ENCODE results near the gene LAMP1. TPM values are rescaled to one million over a fixed set of nuclear protein-coding genes. Genes with fewer than 3 reads are reported as not detected.

The LAMP1 gene
- polyA plus RNA-seq, 1 of the 3 experiments (the other 2 are of a cell fraction): 261 TPM

DNA sequence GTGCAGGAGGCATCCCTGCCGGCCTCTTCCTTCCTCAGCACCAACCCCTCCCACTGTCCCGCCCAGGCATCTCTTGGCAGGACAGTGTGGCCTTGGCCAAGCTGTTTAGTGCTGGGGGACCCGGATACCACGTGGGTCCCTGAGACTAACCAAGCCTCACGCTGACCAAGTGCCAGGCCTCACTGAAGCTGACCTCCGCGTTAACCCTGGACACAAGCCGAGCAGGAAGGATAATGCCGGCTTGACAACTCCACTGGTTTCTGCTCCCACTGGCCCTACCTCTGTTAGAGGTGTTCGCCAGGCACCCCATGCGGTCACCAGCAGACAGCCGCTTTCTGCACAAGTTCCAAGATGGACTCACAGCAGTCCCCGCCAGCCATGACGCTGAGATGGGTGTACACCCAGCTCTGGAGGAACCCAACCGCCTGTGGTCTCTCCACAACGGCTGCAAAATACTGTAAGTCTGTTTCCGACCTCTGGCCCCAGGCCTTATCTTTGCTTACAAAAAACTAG, 54.5 kb downstream of the LAMP1 start:
- no peak overlapping the region for H3K4me3 ChIP-seq (ENCODE audit: low read depth in 2 of 2, low read length in 1 of 2)
- H2AFZ ChIP-seq (ENCODE audit: low read depth): no peak overlapping the region
- H3K4me1 ChIP-seq (ENCODE audit: control insufficient read depth in 1 of 2, insufficient read depth in 2 of 2, low read depth in 1 of 2, low read length in 1 of 2): no peaks in the 10 kb centered on the region
- H3K9me2 ChIP-seq: no peaks in the 10 kb centered on the region
- POLR2A ChIA-PET: no interaction called here
- no peaks in the 10 kb centered on the region for H3K27me3 ChIP-seq (ENCODE audit: insufficient read depth)
- no peaks in the 10 kb centered on the region for H3K79me2 ChIP-seq (ENCODE audit: insufficient read depth)
- CTCF ChIA-PET: no interaction called here
- no peaks in the 10 kb centered on the region for H3F3A ChIP-seq (replicated peaks; ENCODE audit: insufficient read depth)
- no peak overlapping the region for H3K9ac ChIP-seq
- no peak overlapping the region for H3K27ac ChIP-seq (ENCODE audit: low read depth in 2 of 2, low read length in 1 of 2)
- 84% methylated on average over 11 of the region's 17 CpGs for WGBS (ENCODE audit: low lambda C conversion rate)
- no peaks in the 10 kb centered on the region for H4K20me1 ChIP-seq (ENCODE audit: insufficient read depth)
- H3K9me3 ChIP-seq: no peaks in the 10 kb centered on the region
- TF ChIP-seq, protein P1, sequence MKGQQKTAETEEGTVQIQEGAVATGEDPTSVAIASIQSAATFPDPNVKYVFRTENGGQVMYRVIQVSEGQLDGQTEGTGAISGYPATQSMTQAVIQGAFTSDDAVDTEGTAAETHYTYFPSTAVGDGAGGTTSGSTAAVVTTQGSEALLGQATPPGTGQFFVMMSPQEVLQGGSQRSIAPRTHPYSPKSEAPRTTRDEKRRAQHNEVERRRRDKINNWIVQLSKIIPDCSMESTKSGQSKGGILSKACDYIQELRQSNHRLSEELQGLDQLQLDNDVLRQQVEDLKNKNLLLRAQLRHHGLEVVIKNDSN (IDR thresholded peaks at IDR 0.05; ENCODE audit: borderline replicate concordance, low read depth): no peak
- TF ChIP-seq PBX3 (IDR thresholded peaks at IDR 0.05): no peak
- no peak for TF ChIP-seq GABPA (IDR thresholded peaks at IDR 0.05; ENCODE audit: low read depth)
- TF ChIP-seq, protein P2, sequence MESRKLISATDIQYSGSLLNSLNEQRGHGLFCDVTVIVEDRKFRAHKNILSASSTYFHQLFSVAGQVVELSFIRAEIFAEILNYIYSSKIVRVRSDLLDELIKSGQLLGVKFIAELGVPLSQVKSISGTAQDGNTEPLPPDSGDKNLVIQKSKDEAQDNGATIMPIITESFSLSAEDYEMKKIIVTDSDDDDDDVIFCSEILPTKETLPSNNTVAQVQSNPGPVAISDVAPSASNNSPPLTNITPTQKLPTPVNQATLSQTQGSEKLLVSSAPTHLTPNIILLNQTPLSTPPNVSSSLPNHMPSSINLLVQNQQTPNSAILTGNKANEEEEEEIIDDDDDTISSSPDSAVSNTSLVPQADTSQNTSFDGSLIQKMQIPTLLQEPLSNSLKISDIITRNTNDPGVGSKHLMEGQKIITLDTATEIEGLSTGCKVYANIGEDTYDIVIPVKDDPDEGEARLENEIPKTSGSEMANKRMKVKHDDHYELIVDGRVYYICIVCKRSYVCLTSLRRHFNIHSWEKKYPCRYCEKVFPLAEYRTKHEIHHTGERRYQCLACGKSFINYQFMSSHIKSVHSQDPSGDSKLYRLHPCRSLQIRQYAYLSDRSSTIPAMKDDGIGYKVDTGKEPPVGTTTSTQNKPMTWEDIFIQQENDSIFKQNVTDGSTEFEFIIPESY (IDR thresholded peaks at IDR 0.05; ENCODE audit: borderline replicate concordance, low read depth): no peak
- TF ChIP-seq TCF12 (IDR thresholded peaks at IDR 0.05): no peak
- TF ChIP-seq SIN3A (IDR thresholded peaks at IDR 0.05; ENCODE audit: borderline replicate concordance, low read depth, low read length): no peak
- TF ChIP-seq USF2 (IDR thresholded peaks at IDR 0.05; ENCODE audit: borderline replicate concordance, low read depth, low read length): no peak
- TF ChIP-seq GATA2 (CRISPR knock-in tag; IDR thresholded peaks at IDR 0.05): no peak
- no peak for TF ChIP-seq EP300 (IDR thresholded peaks at IDR 0.05; ENCODE audit: borderline replicate concordance in 1 of 2, low read depth in 1 of 2, low read length in 1 of 2)
- no peak for TF ChIP-seq TAF1 (IDR thresholded peaks at IDR 0.05; ENCODE audit: borderline replicate concordance, low read depth, low read length)
- no peaks in the 10 kb centered on the region for H3K36me3 ChIP-seq (replicated peaks in 1 of 2; ENCODE audit: control insufficient read depth in 1 of 2, insufficient read depth in 2 of 2, low read length in 1 of 2)
- DNase-seq: no peak
- H3K4me2 ChIP-seq: no peak overlapping the region

- Histone ChIP-seq H3K36me3 (replicated peaks in 1 of 2; ENCODE audit: control insufficient read depth in 1 of 2, insufficient read depth in 2 of 2, low read length in 1 of 2) (no peaks in the 10 kb centered on the region), H3K4me3 (ENCODE audit: low read depth in 2 of 2, low read length in 1 of 2) (no peak overlapping the region), H3F3A (replicated peaks; ENCODE audit: insufficient read depth) (no peaks in the 10 kb centered on the region), H3K79me2 (ENCODE audit: insufficient read depth) (no peaks in the 10 kb centered on the region), H3K9ac (no peak overlapping the region), H2AFZ (ENCODE audit: low read depth) (no peak overlapping the region), H3K4me2 (no peak overlapping the region), H3K9me3 (no peaks in the 10 kb centered on the region), H4K20me1 (ENCODE audit: insufficient read depth) (no peaks in the 10 kb centered on the region), H3K27me3 (ENCODE audit: insufficient read depth) (no peaks in the 10 kb centered on the region), H3K9me2 (no peaks in the 10 kb centered on the region), H3K27ac (ENCODE audit: low read depth in 2 of 2, low read length in 1 of 2) (no peak overlapping the region), H3K4me1 (ENCODE audit: control insufficient read depth in 1 of 2, insufficient read depth in 2 of 2, low read depth in 1 of 2, low read length in 1 of 2) (no peaks in the 10 kb centered on the region)
- ChIA-PET CTCF (no interaction called here), POLR2A (no interaction called here)
- WGBS (ENCODE audit: low lambda C conversion rate): 84% methylated on average over 12 of the region's 12 CpGs
- DNase-seq: no peak
- TF ChIP-seq EP300 (IDR thresholded peaks at IDR 0.05; ENCODE audit: borderline replicate concordance in 1 of 2, low read depth in 1 of 2, low read length in 1 of 2): no peak
- no peak for TF ChIP-seq CHD2 (IDR thresholded peaks at IDR 0.05; ENCODE audit: low read length, partially characterized antibody)
- no peak for TF ChIP-seq CTCF (IDR thresholded peaks at IDR 0.05)
- no peak for TF ChIP-seq JUND (IDR thresholded peaks at IDR 0.05)
- TF ChIP-seq GABPA (IDR thresholded peaks at IDR 0.05; ENCODE audit: low read depth): no peak
- no peak for TF ChIP-seq TAF1 (IDR thresholded peaks at IDR 0.05; ENCODE audit: borderline replicate concordance, low read depth, low read length)
- no peak for TF ChIP-seq FOSL2 (IDR thresholded peaks at IDR 0.05; ENCODE audit: borderline replicate concordance, low read depth)
- TF ChIP-seq, protein P3, sequence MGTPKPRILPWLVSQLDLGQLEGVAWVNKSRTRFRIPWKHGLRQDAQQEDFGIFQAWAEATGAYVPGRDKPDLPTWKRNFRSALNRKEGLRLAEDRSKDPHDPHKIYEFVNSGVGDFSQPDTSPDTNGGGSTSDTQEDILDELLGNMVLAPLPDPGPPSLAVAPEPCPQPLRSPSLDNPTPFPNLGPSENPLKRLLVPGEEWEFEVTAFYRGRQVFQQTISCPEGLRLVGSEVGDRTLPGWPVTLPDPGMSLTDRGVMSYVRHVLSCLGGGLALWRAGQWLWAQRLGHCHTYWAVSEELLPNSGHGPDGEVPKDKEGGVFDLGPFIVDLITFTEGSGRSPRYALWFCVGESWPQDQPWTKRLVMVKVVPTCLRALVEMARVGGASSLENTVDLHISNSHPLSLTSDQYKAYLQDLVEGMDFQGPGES (IDR thresholded peaks at IDR 0.05; ENCODE audit: low read depth, low read length): no peak
- TF ChIP-seq FOXM1 (IDR thresholded peaks at IDR 0.05; ENCODE audit: low read depth): no peak
- no peak for TF ChIP-seq NFIC (IDR thresholded peaks at IDR 0.05; ENCODE audit: borderline replicate concordance)
- no peak for TF ChIP-seq RAD21 (IDR thresholded peaks at IDR 0.05; ENCODE audit: low read length)
- no peak for TF ChIP-seq FOXJ3 (CRISPR knock-in tag; IDR thresholded peaks at IDR 0.05)
- TF ChIP-seq RCOR1 (IDR thresholded peaks at IDR 0.05; ENCODE audit: low read length): no peak
Measured at GRCh38 chr13:113353254-113353653, 56.2 kb downstream of the LAMP1 start.
